ENCODE results near the gene LAGE3. TPM values are rescaled to one million over a fixed set of nuclear protein-coding genes. Genes with fewer than 3 reads are reported as not detected.

The LAGE3 gene
- total RNA-seq, 1 donor from 2014 or later = 20.0 TPM

- Histone ChIP-seq H3K4me1 (ENCODE audit: insufficient read depth, low read length) (no peaks in the 10 kb centered on the region), H3K79me2 (ENCODE audit: insufficient read depth, low read length) (peaks cover under 1% of the 10 kb centered on the region), H3K27ac (ENCODE audit: low read depth, low read length) (no peak overlapping the region), H3K36me3 (ENCODE audit: insufficient read depth, low read length) (peaks cover 2% of the 10 kb centered on the region), H3K4me3 (ENCODE audit: insufficient read depth, low read depth, low read length) (no peak overlapping the region), H3K27me3 (ENCODE audit: insufficient read depth, low read length) (no peaks in the 10 kb centered on the region), H2AFZ (ENCODE audit: low read depth, low read length) (no peak overlapping the region), H3K4me2 (ENCODE audit: low read length) (no peak overlapping the region), H4K20me1 (ENCODE audit: insufficient read depth, low read length) (peaks cover 4% of the 10 kb centered on the region), H3K9ac (ENCODE audit: low read length) (no peak overlapping the region), H3K9me3 (ENCODE audit: insufficient read depth, low read depth, low read length) (no peaks in the 10 kb centered on the region)
- H3K4me3 Mint-ChIP-seq (ENCODE audit: unreplicated experiment) = no peak overlapping the region
- no peaks in the 10 kb centered on the region for H3K27me3 Mint-ChIP-seq (ENCODE audit: low read depth, unreplicated experiment)
- no peaks in the 10 kb centered on the region for H3K9me3 Mint-ChIP-seq (ENCODE audit: unreplicated experiment)
- no peak overlapping the region for H3K27ac Mint-ChIP-seq (ENCODE audit: unreplicated experiment)
- no peaks in the 10 kb centered on the region for H3K36me3 Mint-ChIP-seq (ENCODE audit: low read depth, unreplicated experiment)
- H3K4me1 Mint-ChIP-seq (ENCODE audit: low read depth, unreplicated experiment) = no peaks in the 10 kb centered on the region
- no peak for FAIRE-seq
- TF ChIP-seq EZH2 (IDR thresholded peaks at IDR 0.05; ENCODE audit: insufficient read depth, low read length) (no peak), CTCF (IDR thresholded peaks at IDR 0.05; ENCODE audit: insufficient read depth, low read depth, low read length) (no peak)
- no peak for DNase-seq (ENCODE audit: low read depth)
Measured at GRCh38 chrX:154468217-154468616, 10.9 kb downstream of the LAGE3 start.

GRCh38 chrX:154467556-154467955 lies 11.5 kb downstream of the LAGE3 start:
- Histone ChIP-seq H3K27me3 (ENCODE audit: insufficient read depth, low read length) (no peaks in the 10 kb centered on the region), H2AFZ (ENCODE audit: low read depth, low read length) (no peak overlapping the region), H3K79me2 (ENCODE audit: insufficient read depth, low read length) (peaks cover 7% of the 10 kb centered on the region), H3K4me1 (ENCODE audit: insufficient read depth, low read length) (no peaks in the 10 kb centered on the region), H3K4me2 (ENCODE audit: low read length) (no peak overlapping the region), H3K36me3 (ENCODE audit: insufficient read depth, low read length) (peaks cover 2% of the 10 kb centered on the region), H3K27ac (ENCODE audit: low read depth, low read length) (no peak overlapping the region), H3K9me3 (ENCODE audit: insufficient read depth, low read depth, low read length) (no peaks in the 10 kb centered on the region), H3K9ac (ENCODE audit: low read length) (no peak overlapping the region), H4K20me1 (ENCODE audit: insufficient read depth, low read length) (peaks cover 10% of the 10 kb centered on the region), H3K4me3 (ENCODE audit: insufficient read depth, low read depth, low read length) (no peak overlapping the region)
- Mint-ChIP-seq H3K9me3 (ENCODE audit: unreplicated experiment) (no peaks in the 10 kb centered on the region), H3K27me3 (ENCODE audit: low read depth, unreplicated experiment) (no peaks in the 10 kb centered on the region), H3K4me1 (ENCODE audit: low read depth, unreplicated experiment) (no peaks in the 10 kb centered on the region), H3K36me3 (ENCODE audit: low read depth, unreplicated experiment) (no peaks in the 10 kb centered on the region), H3K4me3 (ENCODE audit: unreplicated experiment) (no peak overlapping the region), H3K27ac (ENCODE audit: unreplicated experiment) (no peak overlapping the region)
- TF ChIP-seq EZH2 (IDR thresholded peaks at IDR 0.05; ENCODE audit: insufficient read depth, low read length) = no peak
- no peak for TF ChIP-seq CTCF (IDR thresholded peaks at IDR 0.05; ENCODE audit: insufficient read depth, low read depth, low read length)
- FAIRE-seq = no peak
- DNase-seq (ENCODE audit: low read depth) = no peak

- H3K27me3 ChIP-seq (ENCODE audit: insufficient read depth, low read length) = no peaks in the 10 kb centered on the region
- no peak overlapping the region for H3K9ac ChIP-seq (ENCODE audit: low read length)
- H3K4me1 Mint-ChIP-seq (ENCODE audit: low read depth, unreplicated experiment) = no peaks in the 10 kb centered on the region
- TF ChIP-seq CTCF (IDR thresholded peaks at IDR 0.05; ENCODE audit: insufficient read depth, low read depth, low read length) (no peak), EZH2 (IDR thresholded peaks at IDR 0.05; ENCODE audit: insufficient read depth, low read length) (no peak)
- H3K79me2 ChIP-seq (ENCODE audit: insufficient read depth, low read length) = peaks cover 14% of the 10 kb centered on the region
- H3K4me2 ChIP-seq (ENCODE audit: low read length) = no peak overlapping the region
- H3K36me3 Mint-ChIP-seq (ENCODE audit: low read depth, unreplicated experiment) = no peaks in the 10 kb centered on the region
- no peak overlapping the region for H3K27ac ChIP-seq (ENCODE audit: low read depth, low read length)
- FAIRE-seq = no peak
- H3K27me3 Mint-ChIP-seq (ENCODE audit: low read depth, unreplicated experiment) = no peaks in the 10 kb centered on the region
- peaks cover 1% of the 10 kb centered on the region for H3K36me3 ChIP-seq (ENCODE audit: insufficient read depth, low read length)
- no peak overlapping the region for H3K27ac Mint-ChIP-seq (ENCODE audit: unreplicated experiment)
- H3K4me3 ChIP-seq (ENCODE audit: insufficient read depth, low read depth, low read length) = no peak overlapping the region
- no peaks in the 10 kb centered on the region for H3K9me3 Mint-ChIP-seq (ENCODE audit: unreplicated experiment)
- H4K20me1 ChIP-seq (ENCODE audit: insufficient read depth, low read length) = peaks cover 17% of the 10 kb centered on the region
- H2AFZ ChIP-seq (ENCODE audit: low read depth, low read length) = no peak overlapping the region
- H3K9me3 ChIP-seq (ENCODE audit: insufficient read depth, low read depth, low read length) = no peaks in the 10 kb centered on the region
- DNase-seq (ENCODE audit: low read depth) = no peak
- H3K4me3 Mint-ChIP-seq (ENCODE audit: unreplicated experiment) = no peak overlapping the region
- no peaks in the 10 kb centered on the region for H3K4me1 ChIP-seq (ENCODE audit: insufficient read depth, low read length)
Measured at GRCh38 chrX:154466907-154467306, 12.2 kb downstream of the LAGE3 start.
